GM12891 (cell line): ENCODE data around the gene SLC9A9.

Source experiments
- PAX5 ChIP-seq: IDR thresholded peaks from 2 replicates; pipeline ENCODE4 v1.6.1; 2011; ENCODE audit warnings: low read length, moderate library complexity, mild to moderate bottlenecking; ENCODE audit not compliant: insufficient read depth, severe bottlenecking
- POLR2A ChIP-seq: IDR thresholded peaks from 2 replicates; pipeline ENCODE4 v1.6.1; 2011; ENCODE audit warnings: low read depth, low read length, control low read depth
- POLR2AphosphoS5 ChIP-seq: IDR thresholded peaks from 2 replicates; pipeline ENCODE4 v1.6.1; 2011; ENCODE audit warnings: low read depth, low read length, control low read depth
- POU2F2 ChIP-seq: IDR thresholded peaks from 2 replicates; pipeline ENCODE4 v1.6.1; 2011; ENCODE audit warnings: low read depth, mild to moderate bottlenecking, control low read depth, low read length, moderate library complexity
- SPI1 ChIP-seq: IDR thresholded peaks from 2 replicates; pipeline ENCODE4 v1.6.1; 2011; ENCODE audit warnings: low read depth, low read length, control low read depth
- TAF1 ChIP-seq: IDR thresholded peaks from 2 replicates; pipeline ENCODE4 v1.6.1; 2011; ENCODE audit warnings: low read depth, low read length, control low read depth

- TF ChIP-seq POLR2A (no peak), TAF1 (no peak), POLR2AphosphoS5 (no peak), POU2F2 (no peak), SPI1 (no peak), PAX5 (no peak)
Measured at GRCh38 chr3:143654906-143655305, 193.4 kb downstream of the SLC9A9 start.
